Measurements from ENCODE around the gene DCAF6.

Gene DCAF6

DNA sequence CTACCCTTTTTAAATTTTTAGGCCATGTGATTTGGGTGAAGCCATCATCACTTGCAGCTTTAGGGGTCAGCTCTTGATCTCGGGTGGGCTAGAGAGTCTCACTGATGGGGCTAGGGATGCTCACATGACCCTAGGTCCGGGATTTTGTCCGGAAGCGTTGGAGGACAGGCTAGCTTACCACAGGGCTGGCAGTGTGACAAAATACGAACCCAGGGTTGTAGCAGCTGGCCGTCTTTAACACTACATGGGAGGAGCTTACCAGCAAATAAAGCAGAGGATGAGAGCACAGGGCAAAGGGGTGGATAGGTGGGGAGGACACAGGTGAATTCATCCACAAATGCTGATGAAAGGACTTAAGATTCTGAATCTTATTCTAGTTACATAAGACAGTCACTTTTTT is 178.4 kb downstream of the DCAF6 start:
- Histone ChIP-seq H3K27me3 (ENCODE audit: control insufficient read depth in 1 of 2, insufficient read depth in 2 of 2, low read length in 2 of 2) (no peaks in the 10 kb centered on the region), H3K4me1 (ENCODE audit: insufficient read depth, low read length) (no peaks in the 10 kb centered on the region), H3K4me3 (ENCODE audit: low read depth in 1 of 2, low read length in 2 of 2) (no peak overlapping the region), H3K9me3 (ENCODE audit: low read length) (no peaks in the 10 kb centered on the region), H3K9ac (ENCODE audit: low read length) (no peak overlapping the region), H3K36me3 (ENCODE audit: insufficient read depth, low read length) (peaks cover 7% of the 10 kb centered on the region), H3K27ac (ENCODE audit: low read depth, low read length) (no peak overlapping the region)

GRCh38 chr1:168116327-168116799 is 179.9 kb downstream of the DCAF6 start:
- no peak overlapping the region for H3K4me3 ChIP-seq (ENCODE audit: low read depth in 1 of 2, low read length in 2 of 2)
- no peaks in the 10 kb centered on the region for H3K9me3 ChIP-seq (ENCODE audit: low read length)
- H3K9ac ChIP-seq (ENCODE audit: low read length), result no peak overlapping the region
- peaks cover 7% of the 10 kb centered on the region for H3K36me3 ChIP-seq (ENCODE audit: insufficient read depth, low read length)
- peaks cover 6% of the 10 kb centered on the region for H3K4me1 ChIP-seq (ENCODE audit: insufficient read depth, low read length)
- H3K27ac ChIP-seq (ENCODE audit: low read depth, low read length), result no peak overlapping the region
- no peaks in the 10 kb centered on the region for H3K27me3 ChIP-seq (ENCODE audit: control insufficient read depth in 1 of 2, insufficient read depth in 2 of 2, low read length in 2 of 2)

GRCh38 chr1:168119750-168120149 is 183.3 kb downstream of the DCAF6 start:
- Histone ChIP-seq H3K9me3 (ENCODE audit: low read length) (no peaks in the 10 kb centered on the region), H3K36me3 (ENCODE audit: insufficient read depth, low read length) (peaks cover 7% of the 10 kb centered on the region), H3K4me3 (ENCODE audit: low read depth in 1 of 2, low read length in 2 of 2) (no peak overlapping the region), H3K27me3 (ENCODE audit: control insufficient read depth in 1 of 2, insufficient read depth in 2 of 2, low read length in 2 of 2) (no peaks in the 10 kb centered on the region), H3K9ac (ENCODE audit: low read length) (no peak overlapping the region), H3K27ac (ENCODE audit: low read depth, low read length) (no peak overlapping the region), H3K4me1 (ENCODE audit: insufficient read depth, low read length) (peaks cover 17% of the 10 kb centered on the region)

DNA sequence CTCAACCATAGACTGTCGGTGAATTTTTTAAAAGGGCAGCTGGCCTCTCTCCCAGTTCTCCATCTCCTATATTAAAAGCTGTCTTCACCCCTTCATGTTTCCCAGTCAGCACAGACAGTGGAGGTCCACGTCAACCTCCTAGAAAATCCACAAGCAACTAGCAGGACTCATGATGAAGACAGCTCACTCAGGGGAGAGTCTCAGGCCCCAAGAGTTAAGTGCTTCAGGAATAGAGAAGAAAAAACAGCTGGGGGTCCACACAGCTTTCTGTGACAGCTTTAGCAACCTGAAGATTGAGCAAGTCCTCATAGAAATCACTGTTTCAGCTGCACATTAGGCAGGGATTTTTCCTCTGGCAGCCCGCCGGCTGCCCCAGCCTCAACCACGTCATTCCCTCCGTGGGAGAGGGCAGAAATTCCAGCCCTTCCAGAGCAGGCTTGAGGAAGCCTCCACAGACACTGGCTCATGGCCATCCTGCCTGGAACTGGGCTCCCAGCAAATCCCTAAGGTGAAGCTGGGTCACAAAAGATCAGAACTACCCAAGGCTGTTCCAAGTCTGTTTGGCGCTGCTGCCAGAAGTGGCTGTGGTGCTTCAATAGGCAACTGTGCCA is 185.0 kb downstream of the DCAF6 start:
- H3K36me3 ChIP-seq (ENCODE audit: insufficient read depth, low read length), result peaks cover 7% of the 10 kb centered on the region
- no peaks in the 10 kb centered on the region for H3K27me3 ChIP-seq (ENCODE audit: control insufficient read depth in 1 of 2, insufficient read depth in 2 of 2, low read length in 2 of 2)
- no peak overlapping the region for H3K27ac ChIP-seq (ENCODE audit: low read depth, low read length)
- H3K4me1 ChIP-seq (ENCODE audit: insufficient read depth, low read length), result peaks cover 17% of the 10 kb centered on the region
- H3K9ac ChIP-seq (ENCODE audit: low read length), result no peak overlapping the region
- no peaks in the 10 kb centered on the region for H3K9me3 ChIP-seq (ENCODE audit: low read length)
- H3K4me3 ChIP-seq (ENCODE audit: low read depth in 1 of 2, low read length in 2 of 2), result no peak overlapping the region

DNA sequence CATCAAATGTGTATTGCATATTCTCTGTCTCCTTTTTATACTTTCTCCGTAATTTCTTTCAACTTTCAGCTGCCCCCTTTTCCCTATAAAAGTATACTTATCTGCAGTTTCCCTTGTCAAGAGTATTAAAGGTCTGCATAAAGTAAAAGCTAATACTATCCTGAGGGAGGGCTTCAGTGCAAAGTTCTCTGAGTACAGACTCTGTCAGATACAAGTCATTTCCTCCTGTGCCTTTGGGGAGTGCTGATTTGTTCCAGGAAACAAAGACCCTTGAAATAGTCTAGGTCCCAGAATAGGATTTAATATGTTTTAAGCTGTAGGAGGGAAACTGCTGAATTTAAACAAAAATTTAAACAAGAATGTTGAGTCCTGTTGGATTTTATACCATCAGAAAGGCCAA is 188.6 kb downstream of the DCAF6 start:
- no peak overlapping the region for H3K9ac ChIP-seq (ENCODE audit: low read length)
- H3K4me3 ChIP-seq (ENCODE audit: low read depth in 1 of 2, low read length in 2 of 2), result no peak overlapping the region
- no peak overlapping the region for H3K27ac ChIP-seq (ENCODE audit: low read depth, low read length)
- H3K4me1 ChIP-seq (ENCODE audit: insufficient read depth, low read length), result peaks cover 17% of the 10 kb centered on the region
- H3K9me3 ChIP-seq (ENCODE audit: low read length), result no peaks in the 10 kb centered on the region
- H3K36me3 ChIP-seq (ENCODE audit: insufficient read depth, low read length), result no peaks in the 10 kb centered on the region
- no peaks in the 10 kb centered on the region for H3K27me3 ChIP-seq (ENCODE audit: control insufficient read depth in 1 of 2, insufficient read depth in 2 of 2, low read length in 2 of 2)

Data from muscle layer of colon (tissue), 2 donors.